Vagina (tissue), 2 donors: ENCODE data around the gene TNFRSF19.

ENCODE experiments used
- CTCF ChIP-seq, 3 experiments: fragments of 450-650 bp in 2 of 3; fragments of 200-600 bp in 1 of 3; sonication (generic) in 1 of 3; IDR thresholded peaks; one replicate each; pipeline ENCODE4 v1.5.1; 2017 to 2019; ENCODE audit warnings: antibody characterized with exemption in 3 of 3, mild to moderate bottlenecking in 2 of 3, moderate library complexity in 2 of 3
- POLR2A ChIP-seq, 2 donors: fragments of 450-650 bp; IDR thresholded peaks; one replicate each; pipeline ENCODE4 v1.6.1; 2017; ENCODE audit warnings: antibody characterized with exemption in 2 of 2, mild to moderate bottlenecking in 2 of 2, moderate library complexity in 2 of 2

GRCh38 chr13:23634897-23635296 is 64.7 kb downstream of the TNFRSF19 start:
- no peak for TF ChIP-seq CTCF (IDR thresholded peaks at IDR 0.05)
- TF ChIP-seq POLR2A (IDR thresholded peaks at IDR 0.05): no peak
